Measurements from ENCODE around the gene MCL1.

- no peak for TF ChIP-seq POLR2A (IDR thresholded peaks at IDR 0.05)
- no peak for TF ChIP-seq EP300 (IDR thresholded peaks at IDR 0.05)
These were observed 43.7 kb downstream of the MCL1 start for GRCh38 chr1:150535511-150536287.

All from sigmoid colon (tissue), 4 donors.